ENCODE data around the gene PDGFA. TPM values are rescaled to one million over a fixed set of nuclear protein-coding genes. Genes with fewer than 3 reads are reported as not detected.

Gene PDGFA
- polyA plus RNA-seq, 1 donor (not counting 4 experiments of a cell fraction or from before 2014, with no cell fraction given) = 14.8 TPM

DNA sequence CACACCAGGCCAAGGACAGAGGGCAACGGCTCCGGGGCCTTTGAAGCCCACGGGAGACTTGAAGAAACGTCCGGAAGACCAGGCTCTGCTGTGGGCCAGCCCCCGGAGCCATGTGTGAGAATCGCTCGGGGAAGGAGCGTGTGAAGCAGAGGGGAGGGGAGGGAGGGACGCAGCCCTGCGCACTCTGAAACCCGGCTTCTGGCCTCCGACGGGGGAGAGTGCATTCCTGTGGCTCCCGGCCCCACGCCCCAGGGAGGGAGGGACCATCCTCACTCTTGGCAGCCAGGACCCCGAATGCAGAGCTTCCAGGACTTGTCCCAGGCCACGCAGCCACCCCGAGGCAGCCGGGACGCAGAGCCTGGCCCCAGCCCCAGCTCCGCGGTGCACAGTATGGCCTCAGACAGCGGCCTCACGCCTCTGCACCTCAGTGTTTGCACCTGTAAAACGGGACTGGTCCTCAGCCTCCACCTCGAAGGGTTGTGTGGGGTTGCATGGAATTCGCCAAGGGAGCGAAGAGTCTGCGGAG is 67.4 kb downstream of the PDGFA start:
- peaks cover 38% of the 10 kb centered on the region for H3K27me3 ChIP-seq (ENCODE audit: control insufficient read depth, extremely low read depth, insufficient read depth, low read length)
- no peak overlapping the region for H3K9ac ChIP-seq (ENCODE audit: control insufficient read depth, extremely low read depth, insufficient read depth, low read length)
- no peak overlapping the region for H3K4me3 ChIP-seq (ENCODE audit: control insufficient read depth in 2 of 3, extremely low read depth in 1 of 3, insufficient read depth in 2 of 3, low read depth in 1 of 3, low read length in 3 of 3)
- H3K4me2 ChIP-seq (ENCODE audit: control insufficient read depth, extremely low read depth, insufficient read depth, low read depth, low read length) = peak overlapping the region; percentile 5
- no peak overlapping the region for H3K27ac ChIP-seq (ENCODE audit: control insufficient read depth, insufficient read depth, low read length)
- no peaks in the 10 kb centered on the region for H3K4me1 ChIP-seq (ENCODE audit: control insufficient read depth, extremely low read depth, insufficient read depth, low read length)
- dilution Hi-C loops (cut with MboI; ENCODE audit: extremely low pct_ligation_motif_present, low sequenced_read_pairs) = no loop called here
- H3K9me3 ChIP-seq (ENCODE audit: control insufficient read depth, low read depth, low read length) = no peaks in the 10 kb centered on the region
- no peaks in the 10 kb centered on the region for H3K9me1 ChIP-seq (ENCODE audit: control insufficient read depth, extremely low read depth, insufficient read depth, low read length)
- H3K79me2 ChIP-seq (ENCODE audit: control insufficient read depth, insufficient read depth, low read length) = no peaks in the 10 kb centered on the region
- no peak overlapping the region for H2AFZ ChIP-seq (ENCODE audit: control insufficient read depth, low read length)
- H4K20me1 ChIP-seq (ENCODE audit: control insufficient read depth, extremely low read depth, insufficient read depth, low read length) = no peaks in the 10 kb centered on the region
- FAIRE-seq (no peak), DNase-seq (ENCODE audit: low read depth, low spot score) (no peak)
- no peak for TF ChIP-seq EZH2 (IDR thresholded peaks at IDR 0.05; ENCODE audit: low read length)
- TF ChIP-seq, protein P1, sequence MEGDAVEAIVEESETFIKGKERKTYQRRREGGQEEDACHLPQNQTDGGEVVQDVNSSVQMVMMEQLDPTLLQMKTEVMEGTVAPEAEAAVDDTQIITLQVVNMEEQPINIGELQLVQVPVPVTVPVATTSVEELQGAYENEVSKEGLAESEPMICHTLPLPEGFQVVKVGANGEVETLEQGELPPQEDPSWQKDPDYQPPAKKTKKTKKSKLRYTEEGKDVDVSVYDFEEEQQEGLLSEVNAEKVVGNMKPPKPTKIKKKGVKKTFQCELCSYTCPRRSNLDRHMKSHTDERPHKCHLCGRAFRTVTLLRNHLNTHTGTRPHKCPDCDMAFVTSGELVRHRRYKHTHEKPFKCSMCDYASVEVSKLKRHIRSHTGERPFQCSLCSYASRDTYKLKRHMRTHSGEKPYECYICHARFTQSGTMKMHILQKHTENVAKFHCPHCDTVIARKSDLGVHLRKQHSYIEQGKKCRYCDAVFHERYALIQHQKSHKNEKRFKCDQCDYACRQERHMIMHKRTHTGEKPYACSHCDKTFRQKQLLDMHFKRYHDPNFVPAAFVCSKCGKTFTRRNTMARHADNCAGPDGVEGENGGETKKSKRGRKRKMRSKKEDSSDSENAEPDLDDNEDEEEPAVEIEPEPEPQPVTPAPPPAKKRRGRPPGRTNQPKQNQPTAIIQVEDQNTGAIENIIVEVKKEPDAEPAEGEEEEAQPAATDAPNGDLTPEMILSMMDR (optimal IDR thresholded peaks at IDR 0.05 in 1 of 3, IDR thresholded peaks at IDR 0.05 in 1 of 3, conservative IDR thresholded peaks at IDR 0.05 in 1 of 3; ENCODE audit: extremely low read depth in 1 of 3, insufficient read depth in 2 of 3, low read length in 3 of 3) = no peak
- no peaks in the 10 kb centered on the region for H3K36me3 ChIP-seq (ENCODE audit: control insufficient read depth in 2 of 2, extremely low read depth in 1 of 2, insufficient read depth in 2 of 2, low read length in 2 of 2)

DNA sequence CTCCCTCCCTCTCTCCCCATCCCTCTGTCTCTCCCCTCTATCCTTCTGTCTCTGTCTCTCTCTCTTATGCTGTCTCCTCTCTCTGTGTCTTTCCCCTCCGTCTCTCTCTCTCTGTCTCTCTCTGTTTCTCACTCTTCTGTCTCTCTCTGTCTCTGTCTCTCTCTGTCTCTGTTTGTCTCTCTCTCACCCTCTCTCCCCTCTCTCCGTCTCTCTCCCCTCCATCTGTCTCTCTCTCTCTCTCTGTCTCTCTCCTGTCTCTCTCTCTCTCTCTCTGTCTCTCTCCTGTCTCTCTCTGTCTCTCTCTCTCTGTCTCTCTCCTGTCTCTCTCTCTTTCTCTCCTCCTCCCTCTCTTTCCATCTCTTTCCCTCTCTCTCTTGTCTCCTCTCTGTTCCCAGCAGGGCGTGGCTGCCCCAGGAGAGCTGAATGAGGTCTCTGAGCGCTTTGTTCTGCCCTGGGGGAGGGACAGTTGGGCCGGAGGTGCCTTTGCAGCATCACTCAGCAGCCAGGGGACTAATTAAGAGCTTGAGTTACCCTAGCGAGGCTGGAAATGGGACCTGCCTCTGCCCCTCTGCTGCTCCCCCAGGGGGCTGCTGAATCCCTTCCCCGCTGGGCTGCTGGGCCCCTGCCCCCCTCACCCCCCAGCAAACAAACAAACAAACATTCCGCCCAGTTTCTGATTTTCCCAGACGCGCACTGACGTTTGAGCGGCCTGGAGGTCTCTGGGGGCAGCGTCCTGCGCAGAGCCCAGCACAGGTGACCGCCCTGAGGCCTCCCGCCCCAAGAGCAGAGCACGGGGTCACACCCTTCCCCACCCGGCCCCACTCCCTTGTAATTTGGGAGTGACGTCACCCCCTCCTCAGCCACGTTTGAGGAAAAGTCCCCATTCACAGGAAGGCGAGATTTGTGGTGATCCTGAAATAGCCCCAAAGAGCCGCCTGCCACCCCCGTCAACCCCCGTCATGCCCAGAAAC is 68.1 kb downstream of the PDGFA start:
- dilution Hi-C loops (cut with MboI; ENCODE audit: extremely low pct_ligation_motif_present, low sequenced_read_pairs) = no loop called here
- Histone ChIP-seq H3K4me1 (ENCODE audit: control insufficient read depth, extremely low read depth, insufficient read depth, low read length) (no peaks in the 10 kb centered on the region), H3K4me3 (ENCODE audit: control insufficient read depth in 2 of 3, extremely low read depth in 1 of 3, insufficient read depth in 2 of 3, low read depth in 1 of 3, low read length in 3 of 3) (no peak overlapping the region), H4K20me1 (ENCODE audit: control insufficient read depth, extremely low read depth, insufficient read depth, low read length) (no peaks in the 10 kb centered on the region), H3K27ac (ENCODE audit: control insufficient read depth, insufficient read depth, low read length) (no peak overlapping the region), H3K79me2 (ENCODE audit: control insufficient read depth, insufficient read depth, low read length) (no peaks in the 10 kb centered on the region), H3K36me3 (ENCODE audit: control insufficient read depth in 2 of 2, extremely low read depth in 1 of 2, insufficient read depth in 2 of 2, low read length in 2 of 2) (no peaks in the 10 kb centered on the region), H3K9me3 (ENCODE audit: control insufficient read depth, low read depth, low read length) (no peaks in the 10 kb centered on the region), H3K9ac (ENCODE audit: control insufficient read depth, extremely low read depth, insufficient read depth, low read length) (no peak overlapping the region), H3K4me2 (ENCODE audit: control insufficient read depth, extremely low read depth, insufficient read depth, low read depth, low read length) (no peak overlapping the region), H3K27me3 (ENCODE audit: control insufficient read depth, extremely low read depth, insufficient read depth, low read length) (peaks cover 38% of the 10 kb centered on the region), H3K9me1 (ENCODE audit: control insufficient read depth, extremely low read depth, insufficient read depth, low read length) (no peaks in the 10 kb centered on the region), H2AFZ (ENCODE audit: control insufficient read depth, low read length) (no peak overlapping the region)
- no peak for DNase-seq (ENCODE audit: low read depth, low spot score)
- TF ChIP-seq, protein P1 (optimal IDR thresholded peaks at IDR 0.05 in 1 of 3, IDR thresholded peaks at IDR 0.05 in 1 of 3, conservative IDR thresholded peaks at IDR 0.05 in 1 of 3; ENCODE audit: extremely low read depth in 1 of 3, insufficient read depth in 2 of 3, low read length in 3 of 3) = no peak
- TF ChIP-seq EZH2 (IDR thresholded peaks at IDR 0.05; ENCODE audit: low read length) = no peak
- no peak for FAIRE-seq
